HepG2 (cell line): ENCODE data around the gene MIDN. TPM values are rescaled to one million over a fixed set of nuclear protein-coding genes. Genes with fewer than 3 reads are reported as not detected.
A peak's percentile ranks its signal among the peaks of the same experiment; 100 is the strongest.

Experiments used
- CC2D1A ChIP-seq: sonication (generic); formaldehyde crosslinking; IDR thresholded peaks from 2 replicates; pipeline ENCODE4 v1.8.1; 2023; ENCODE audit warnings: mild to moderate bottlenecking, missing genetic modification reagents
- KLF13 ChIP-seq: sonication (generic); formaldehyde crosslinking; IDR thresholded peaks from 2 replicates; pipeline ENCODE4 v1.4.0; 2020; ENCODE audit warnings: mild to moderate bottlenecking, missing genetic modification reagents
- MEF2D ChIP-seq: sonication (generic); formaldehyde crosslinking; IDR thresholded peaks from 2 replicates; pipeline ENCODE4 v1.5.1; 2020; ENCODE audit warnings: mild to moderate bottlenecking, missing genetic modification reagents
- RNF219 ChIP-seq: sonication (generic); formaldehyde crosslinking; IDR thresholded peaks from 2 replicates; pipeline ENCODE4 v1.5.0; 2020; ENCODE audit warnings: mild to moderate bottlenecking, missing genetic modification reagents
- TIGD3 ChIP-seq: sonication (generic); formaldehyde crosslinking; IDR thresholded peaks from 2 replicates; pipeline ENCODE4 v1.5.1; 2020; ENCODE audit warnings: mild to moderate bottlenecking, missing genetic modification reagents, borderline replicate concordance
- ZNF142 ChIP-seq: sonication (generic); formaldehyde crosslinking; IDR thresholded peaks from 2 replicates; pipeline ENCODE4 v1.4.0; 2020; ENCODE audit warnings: missing genetic modification reagents
- ZNF407 ChIP-seq: sonication (generic); formaldehyde crosslinking; IDR thresholded peaks from one replicate; pipeline ENCODE4 v1.5.1; 2020; ENCODE audit warnings: mild to moderate bottlenecking, missing genetic modification reagents; ENCODE audit errors: not compliant biosample characterization
- ZNF652 ChIP-seq: IDR thresholded peaks from 2 replicates; pipeline ENCODE4 v1.6.1; 2016; ENCODE audit warnings: low read depth, borderline replicate concordance
- ZNF766 ChIP-seq: sonication (generic); formaldehyde crosslinking; IDR thresholded peaks from 2 replicates; pipeline ENCODE4 v1.5.0; 2020; ENCODE audit warnings: missing genetic modification reagents, borderline replicate concordance
- ZNF788 ChIP-seq: sonication (generic); formaldehyde crosslinking; IDR thresholded peaks from 2 replicates; pipeline ENCODE4 v1.5.0; 2020; ENCODE audit warnings: mild to moderate bottlenecking, missing genetic modification reagents, borderline replicate concordance
- ZSCAN30 ChIP-seq: sonication (generic); formaldehyde crosslinking; IDR thresholded peaks from 2 replicates; pipeline ENCODE4 v1.5.0; 2020; ENCODE audit warnings: mild to moderate bottlenecking, missing genetic modification reagents
- polyA plus RNA-seq, 8 experiments: library from polyadenylated mRNA; depleted of rRNA in 3 of 8; stranded (reverse) in 7 of 8; unstranded in 1 of 8; fragments of >200 nt; fragmentation: Illumina TruSeq in 4 of 8; extraction: Trizol in 4 of 8; gene quantifications; 2 replicates each; pipeline versions ENCODE4 v1.2.1 to v1.2.3, GENCODE V29; 2011 to 2016; ENCODE audit warnings: low read depth in 4 of 8, missing spikeins in 1 of 8, mixed read lengths in 1 of 8; ENCODE audit not compliant: insufficient read depth in 1 of 8
- total RNA-seq, 5 experiments: library from RNA; depleted of rRNA; stranded (reverse); fragments of >200 nt; fragmentation: Illumina TruSeq; extraction: Trizol; gene quantifications; 2 replicates each; pipeline ENCODE4 v1.2.3, GENCODE V29; 2016; ENCODE audit warnings: low read depth in 1 of 5

The MIDN gene
- total and polyA plus RNA-seq, 2 of the 13 experiments (the other 11 are each of a cell fraction or from before 2014, with no cell fraction given): 8.4 to 18.0 TPM

GRCh38 chr19:1249990-1250436 is 1.6 kb downstream of the MIDN start (continued):
- no peak for TF ChIP-seq RNF219 (CRISPR knock-in tag)
- no peak for TF ChIP-seq MEF2D (CRISPR knock-in tag)
- TF ChIP-seq ZSCAN30 (CRISPR knock-in tag): peak; percentile 60; the same call in 1 of the 2 replicates
- TF ChIP-seq ZNF766: no peak
- TF ChIP-seq ZNF788 (CRISPR knock-in tag): peak; percentile 44; the same call in 1 of the 2 replicates
- TF ChIP-seq ZNF407: no peak
- no peak for TF ChIP-seq ZNF142
- TF ChIP-seq ZNF652 (CRISPR knock-in tag): no peak
- no peak for TF ChIP-seq KLF13 (CRISPR knock-in tag)
- TF ChIP-seq TIGD3 (CRISPR knock-in tag): no peak
- no peak for TF ChIP-seq CC2D1A (CRISPR knock-in tag)
